T-helper 2 cell treated with Interferon-gamma antibody and Interleukin-4, amounts not matched to agents 5 μg/mL and 100 μg/mL, for 36 hours (primary cell): ENCODE measurements around the gene GHRH.

ENCODE experiments used
- DNase-seq: peaks from one replicate; pipeline ENCODE4 v3.0.0; 2021; ENCODE audit warnings: low spot score
- H3K27ac Mint-ChIP-seq: one replicate; pipeline ENCODE4 v1.8.0; 2021; ENCODE audit warnings: mild to moderate bottlenecking, mixed read lengths
- H3K27me3 Mint-ChIP-seq: one replicate; pipeline ENCODE4 v1.8.0; 2021; ENCODE audit warnings: low read depth, mixed read lengths
- H3K36me3 Mint-ChIP-seq: one replicate; pipeline ENCODE4 v1.8.0; 2021; ENCODE audit warnings: low read depth, mixed read lengths
- H3K4me1 Mint-ChIP-seq: one replicate; pipeline ENCODE4 v1.8.0; 2021; ENCODE audit warnings: low read depth, mixed read lengths
- H3K4me3 Mint-ChIP-seq: one replicate; pipeline ENCODE4 v1.8.0; 2022; ENCODE audit warnings: mild to moderate bottlenecking, moderate library complexity, mixed read lengths
- H3K9me3 Mint-ChIP-seq: one replicate; pipeline ENCODE4 v1.8.0; 2021; ENCODE audit warnings: mixed read lengths

Gene GHRH

GRCh38 chr20:37280403-37280802 is 18.8 kb upstream of the GHRH start:
- DNase-seq, result no peak
- H3K4me1 Mint-ChIP-seq, result peaks cover 3% of the 10 kb centered on the region
- no peak overlapping the region for H3K4me3 Mint-ChIP-seq
- H3K27ac Mint-ChIP-seq, result no peak overlapping the region
- H3K9me3 Mint-ChIP-seq, result no peaks in the 10 kb centered on the region
- H3K27me3 Mint-ChIP-seq, result peaks cover 5% of the 10 kb centered on the region
- no peaks in the 10 kb centered on the region for H3K36me3 Mint-ChIP-seq

DNA sequence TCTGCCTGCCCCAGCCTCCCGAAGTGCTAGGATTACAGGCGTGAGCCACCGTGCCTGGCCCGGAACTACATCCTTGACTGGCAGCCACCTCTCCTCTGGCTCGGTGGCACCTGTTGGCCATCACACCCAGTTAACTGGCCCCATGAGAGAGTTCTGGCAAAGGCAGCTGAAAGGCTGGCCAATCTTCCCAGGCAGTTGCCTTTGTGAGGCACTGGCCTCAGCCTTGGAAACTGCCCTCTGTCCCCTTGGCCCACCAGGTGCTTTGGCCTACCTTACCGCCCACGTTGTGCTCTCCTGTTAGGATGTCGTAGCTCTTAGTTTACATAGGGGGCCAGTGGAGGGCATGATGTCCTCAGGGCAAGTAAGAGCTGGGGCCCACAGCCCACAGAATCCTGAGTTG is 18.2 kb upstream of the GHRH start:
- no peaks in the 10 kb centered on the region for H3K9me3 Mint-ChIP-seq
- peaks cover 3% of the 10 kb centered on the region for H3K4me1 Mint-ChIP-seq
- DNase-seq, result no peak
- H3K27ac Mint-ChIP-seq, result no peak overlapping the region
- H3K36me3 Mint-ChIP-seq, result no peaks in the 10 kb centered on the region
- H3K27me3 Mint-ChIP-seq, result peaks cover 6% of the 10 kb centered on the region
- H3K4me3 Mint-ChIP-seq, result no peak overlapping the region

DNA sequence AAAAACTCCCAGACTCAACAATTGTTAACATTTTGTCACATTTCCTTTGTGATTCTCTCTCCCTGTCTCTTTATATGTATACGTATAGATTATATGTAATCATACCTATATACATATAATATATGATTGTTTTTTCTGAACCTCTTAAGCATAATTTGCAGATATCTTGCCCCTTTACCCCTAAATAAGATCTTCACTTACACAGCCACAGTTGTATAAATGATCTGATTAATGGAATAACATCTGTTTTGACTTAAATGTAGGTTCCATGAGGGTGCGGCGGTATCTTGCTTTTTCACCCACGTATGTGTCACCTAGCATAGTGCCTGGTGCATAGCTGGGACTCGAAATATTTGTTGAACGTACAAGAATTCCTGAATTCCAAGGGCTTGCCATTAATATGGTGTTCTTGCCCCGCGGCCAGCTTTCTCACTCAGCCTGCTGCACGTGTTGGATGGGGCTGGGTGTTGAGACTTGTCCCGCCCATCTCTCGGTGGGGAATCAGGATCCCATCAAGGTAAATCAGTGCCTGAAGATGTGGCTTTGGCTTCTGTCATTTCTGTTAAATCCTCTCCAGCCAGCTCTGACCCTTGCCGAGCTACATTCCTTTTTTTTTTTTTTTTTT is 17.5 kb upstream of the GHRH start:
- no peak for DNase-seq
- Mint-ChIP-seq H3K9me3 (no peaks in the 10 kb centered on the region), H3K36me3 (no peaks in the 10 kb centered on the region), H3K4me3 (no peak overlapping the region), H3K27ac (no peak overlapping the region), H3K4me1 (peaks cover 3% of the 10 kb centered on the region), H3K27me3 (peaks cover 10% of the 10 kb centered on the region)

DNA sequence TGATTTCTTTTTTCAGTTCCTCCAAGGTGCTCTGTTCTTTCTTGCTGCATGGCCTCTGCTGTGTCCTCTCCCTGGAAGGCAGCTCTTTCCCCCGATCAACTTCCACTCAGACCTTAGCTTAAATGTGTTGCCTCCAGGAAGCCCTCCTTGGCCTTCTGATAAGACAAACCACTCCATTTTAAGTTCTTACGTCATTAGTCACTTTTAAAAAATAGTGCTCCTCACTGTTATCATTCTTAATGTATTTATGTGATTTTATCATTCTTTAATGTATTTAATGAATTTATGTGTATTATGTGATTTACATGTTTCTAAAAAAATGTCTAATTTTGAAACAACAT is 15.6 kb upstream of the GHRH start:
- DNase-seq, result no peak
- H3K27ac Mint-ChIP-seq, result no peak overlapping the region
- no peaks in the 10 kb centered on the region for H3K36me3 Mint-ChIP-seq
- peaks cover 5% of the 10 kb centered on the region for H3K4me1 Mint-ChIP-seq
- no peak overlapping the region for H3K4me3 Mint-ChIP-seq
- no peaks in the 10 kb centered on the region for H3K9me3 Mint-ChIP-seq
- peaks cover 13% of the 10 kb centered on the region for H3K27me3 Mint-ChIP-seq

DNA sequence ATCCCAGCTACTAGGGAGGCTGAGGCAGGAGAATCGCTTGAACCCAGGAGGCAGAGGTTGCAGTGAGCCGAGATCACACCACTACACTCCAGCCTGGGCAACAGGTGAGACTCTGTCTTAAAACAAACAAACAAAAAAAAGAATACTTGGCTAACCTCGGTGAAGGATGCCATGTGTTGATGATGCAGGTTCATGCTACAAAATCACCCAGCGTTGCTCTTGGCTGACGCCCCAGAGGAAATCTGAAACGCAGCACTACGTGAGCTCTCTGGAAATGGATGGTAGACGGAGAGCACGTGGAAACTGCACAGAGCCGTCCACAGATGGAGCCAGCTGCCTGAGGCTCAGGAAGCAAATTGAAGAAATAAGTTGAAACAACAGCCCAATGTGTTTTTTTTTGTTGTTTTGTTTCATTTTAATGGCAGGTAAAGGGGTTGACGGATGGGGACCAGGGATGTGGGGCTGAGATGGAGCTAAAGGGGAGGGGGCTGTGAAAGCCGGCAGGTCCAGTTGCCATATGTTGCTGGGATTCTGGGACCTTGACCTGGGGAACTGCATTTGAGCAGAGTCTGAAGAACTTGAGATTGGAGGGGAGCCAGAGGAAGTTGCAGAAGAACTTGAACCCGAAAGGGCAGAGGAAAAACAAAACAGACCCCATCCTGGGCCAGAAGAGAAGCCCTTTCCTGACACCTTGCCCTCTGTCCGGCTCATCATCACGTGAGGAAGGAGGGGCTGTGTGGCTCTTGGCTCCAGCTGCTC is 15.1 kb upstream of the GHRH start:
- no peak overlapping the region for H3K27ac Mint-ChIP-seq
- H3K36me3 Mint-ChIP-seq, result no peaks in the 10 kb centered on the region
- H3K9me3 Mint-ChIP-seq, result no peaks in the 10 kb centered on the region
- peaks cover 13% of the 10 kb centered on the region for H3K27me3 Mint-ChIP-seq
- no peak overlapping the region for H3K4me3 Mint-ChIP-seq
- DNase-seq, result no peak
- H3K4me1 Mint-ChIP-seq, result peaks cover 5% of the 10 kb centered on the region

GRCh38 chr20:37274851-37275524 is 13.4 kb upstream of the GHRH start:
- Mint-ChIP-seq H3K9me3 (no peaks in the 10 kb centered on the region), H3K36me3 (no peaks in the 10 kb centered on the region), H3K27me3 (peaks cover 13% of the 10 kb centered on the region), H3K4me3 (no peak overlapping the region), H3K4me1 (peaks cover 5% of the 10 kb centered on the region), H3K27ac (no peak overlapping the region)
- DNase-seq, result no peak

- H3K4me3 Mint-ChIP-seq, result no peak overlapping the region
- H3K9me3 Mint-ChIP-seq, result no peaks in the 10 kb centered on the region
- peaks cover 5% of the 10 kb centered on the region for H3K4me1 Mint-ChIP-seq
- no peaks in the 10 kb centered on the region for H3K36me3 Mint-ChIP-seq
- no peak overlapping the region for H3K27ac Mint-ChIP-seq
- H3K27me3 Mint-ChIP-seq, result peaks cover 13% of the 10 kb centered on the region
- DNase-seq, result no peak
Observed at GRCh38 chr20:37273988-37274387, 12.4 kb upstream of the GHRH start.

GRCh38 chr20:37271421-37271768 is 9.8 kb upstream of the GHRH start:
- peaks cover 3% of the 10 kb centered on the region for H3K4me1 Mint-ChIP-seq
- H3K27ac Mint-ChIP-seq, result no peak overlapping the region
- no peak for DNase-seq
- H3K36me3 Mint-ChIP-seq, result no peaks in the 10 kb centered on the region
- H3K9me3 Mint-ChIP-seq, result no peaks in the 10 kb centered on the region
- H3K4me3 Mint-ChIP-seq, result no peak overlapping the region
- peaks cover 13% of the 10 kb centered on the region for H3K27me3 Mint-ChIP-seq

DNA sequence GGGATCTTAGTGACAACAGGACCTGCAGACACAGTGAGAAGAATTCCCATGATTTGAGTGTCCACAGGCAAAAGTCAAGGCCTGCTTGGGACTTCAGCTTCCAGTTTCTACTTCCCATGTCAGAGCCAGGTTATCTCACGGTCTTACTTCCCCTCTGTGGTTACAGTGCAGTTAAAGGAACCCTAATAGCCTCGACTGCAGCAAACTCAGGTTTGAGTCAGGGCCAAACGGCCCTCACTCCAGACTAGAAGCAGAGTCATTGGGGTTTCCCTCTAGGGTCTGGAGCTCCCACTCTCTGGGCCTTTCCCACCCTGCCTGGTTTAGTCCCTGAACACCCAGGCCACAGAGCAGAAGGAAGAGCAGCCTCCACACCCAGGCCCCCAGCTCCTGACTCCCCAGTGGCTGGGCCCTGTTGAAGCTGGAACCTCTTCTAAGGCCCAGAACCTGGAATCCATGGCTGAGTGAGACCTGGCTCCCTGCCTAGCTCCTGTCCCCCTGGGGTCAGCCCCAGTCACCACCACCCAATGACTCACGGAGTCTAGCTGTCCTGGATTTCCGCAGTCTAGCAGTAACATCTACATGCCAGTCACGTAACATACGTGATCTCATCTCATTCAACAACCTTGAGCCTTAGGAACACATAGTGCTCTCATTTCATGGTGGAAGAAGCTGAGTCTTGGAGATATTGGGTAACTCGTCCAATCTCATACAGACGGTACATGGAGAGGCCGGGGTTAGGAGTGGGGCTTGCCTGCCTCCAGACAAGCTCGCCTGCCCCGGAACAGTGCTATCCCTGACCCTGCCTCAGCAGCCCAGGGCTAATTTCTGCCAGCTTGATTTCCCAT is 9.2 kb upstream of the GHRH start:
- H3K4me1 Mint-ChIP-seq, result peaks cover 3% of the 10 kb centered on the region
- H3K36me3 Mint-ChIP-seq, result no peaks in the 10 kb centered on the region
- H3K9me3 Mint-ChIP-seq, result no peaks in the 10 kb centered on the region
- H3K4me3 Mint-ChIP-seq, result no peak overlapping the region
- H3K27ac Mint-ChIP-seq, result no peak overlapping the region
- no peak for DNase-seq
- H3K27me3 Mint-ChIP-seq, result peaks cover 13% of the 10 kb centered on the region

- Mint-ChIP-seq H3K27ac (no peak overlapping the region), H3K27me3 (peaks cover 3% of the 10 kb centered on the region), H3K4me1 (no peaks in the 10 kb centered on the region), H3K36me3 (no peaks in the 10 kb centered on the region), H3K4me3 (no peak overlapping the region), H3K9me3 (no peaks in the 10 kb centered on the region)
- no peak for DNase-seq
Observed at GRCh38 chr20:37267667-37268313, 6.2 kb upstream of the GHRH start.

GRCh38 chr20:37266940-37267666 is 5.5 kb upstream of the GHRH start:
- Mint-ChIP-seq H3K27me3 (peaks cover 4% of the 10 kb centered on the region), H3K4me1 (no peaks in the 10 kb centered on the region), H3K9me3 (no peaks in the 10 kb centered on the region), H3K27ac (no peak overlapping the region), H3K4me3 (no peak overlapping the region), H3K36me3 (no peaks in the 10 kb centered on the region)
- DNase-seq, result no peak

DNA sequence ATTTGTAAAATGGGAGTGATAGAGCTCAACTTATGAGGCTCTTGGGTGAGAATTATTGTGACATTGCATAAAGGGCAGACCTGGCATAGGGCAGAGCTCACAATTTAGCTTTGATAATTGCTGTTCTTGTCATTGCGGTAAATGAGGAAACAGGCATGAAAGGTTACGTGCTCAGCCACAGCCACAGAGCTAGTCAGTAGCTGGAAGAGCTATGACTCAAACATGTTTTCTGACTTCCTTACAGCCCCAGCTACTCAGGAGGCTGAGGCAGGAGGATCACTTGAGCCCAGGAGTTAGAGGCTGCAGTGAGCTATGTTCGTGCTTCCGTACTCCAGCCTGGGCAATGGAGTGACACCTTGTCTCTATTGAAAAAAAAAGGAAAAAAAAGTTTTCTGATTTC is 3.5 kb upstream of the GHRH start:
- Mint-ChIP-seq H3K27ac (no peak overlapping the region), H3K36me3 (no peaks in the 10 kb centered on the region), H3K27me3 (peaks cover 4% of the 10 kb centered on the region), H3K4me3 (no peak overlapping the region), H3K4me1 (no peaks in the 10 kb centered on the region), H3K9me3 (no peaks in the 10 kb centered on the region)
- DNase-seq, result no peak

GRCh38 chr20:37263686-37264085 is 2.1 kb upstream of the GHRH start:
- Mint-ChIP-seq H3K4me3 (no peak overlapping the region), H3K27ac (no peak overlapping the region), H3K4me1 (no peaks in the 10 kb centered on the region), H3K36me3 (no peaks in the 10 kb centered on the region), H3K27me3 (peaks cover 4% of the 10 kb centered on the region), H3K9me3 (no peaks in the 10 kb centered on the region)
- DNase-seq, result no peak
